HepG2 (cell line): ENCODE data around the gene TSPAN18. TPM values are rescaled to one million over a fixed set of nuclear protein-coding genes. Genes with fewer than 3 reads are reported as not detected.

Experiments used
- ATAC-seq: fragments of 200-7000 bp; cut with Tn5 transposase; 3 replicates; pipeline ENCODE4 v1.9.1; 2020; ENCODE audit warnings: mild to moderate bottlenecking, moderate library complexity
- BruUV-seq: library from RNA; stranded (reverse); fragments of 400-500 nt; replicated peaks from 2 replicates; lab custom pipeline; 2021; lab: Mats Ljungman, UMichigan
- CTCF ChIA-PET: fragments of 300-600 bp; formaldehyde crosslinking; extraction: SDS; loops from one replicate; lab custom pipeline; 2021; ENCODE audit warnings: low total read pairs, inconsistent platforms, low intra/inter-chr PET ratio; lab: Yijun Ruan, JAX
- POLR2A ChIA-PET: fragments of 350-600 bp; sonication (Branson Sonifier 250); formaldehyde crosslinking; loops from one replicate; lab custom pipeline; 2020; ENCODE audit warnings: antibody characterized with exemption, inconsistent platforms; lab: Yijun Ruan, JAX
- DNase-seq: peaks from one replicate; pipeline ENCODE4 v3.0.0-alpha.2; 2015; ENCODE audit warnings: low spot score
- FAIRE-seq: peaks from 3 replicates; lab custom pipeline; 2011; peaks lifted over from hg19 to GRCh38; lab: Jason Lieb, UNC
- H2AFZ ChIP-seq: one replicate; pipeline ENCODE4 v1.6.1; 2011; ENCODE audit warnings: low read length, inconsistent platforms
- H3K27ac ChIP-seq: fragments of 300-600 bp; 3 replicates; pipeline ENCODE4 v1.8.0; 2011; ENCODE audit warnings: mixed run types, mild to moderate bottlenecking, mixed read lengths, low read length, inconsistent platforms; ENCODE audit not compliant: insufficient read depth; ENCODE audit errors: extremely low read length
- H3K27me3 ChIP-seq, 2 experiments: fragments of 200-600 bp in 1 of 2; 2 replicates in 1 of 2; 3 replicates in 1 of 2; pipeline versions ENCODE4 v1.6.0 to v1.8.0; 2011; ENCODE audit warnings: low read length in 2 of 2, mild to moderate bottlenecking in 2 of 2, moderate library complexity in 2 of 2, inconsistent platforms in 1 of 2; ENCODE audit not compliant: insufficient read depth in 2 of 2, control insufficient read depth in 1 of 2
- H3K36me3 ChIP-seq, 2 experiments: fragments of 200-600 bp in 1 of 2; replicated peaks in 1 of 2; 2 replicates in 1 of 2; 3 replicates in 1 of 2; pipeline versions ENCODE4 v1.5.1 to v1.8.0; 2011; ENCODE audit warnings: low read length in 2 of 2, inconsistent platforms in 1 of 2; ENCODE audit not compliant: insufficient read depth in 2 of 2, control insufficient read depth in 1 of 2
- H3K4me1 ChIP-seq: 2 replicates; pipeline ENCODE4 v1.5.1; 2012; ENCODE audit warnings: low read length, inconsistent platforms; ENCODE audit not compliant: insufficient read depth
- H3K4me2 ChIP-seq: 2 replicates; pipeline ENCODE4 v1.6.0; 2011; ENCODE audit warnings: low read depth, low read length, inconsistent platforms
- H3K4me3 ChIP-seq, 3 experiments: fragments of 200-600 bp in 1 of 3; sonication (generic), shearing (Covaris generic) in 1 of 3; replicated peaks in 1 of 3; 2 replicates each; pipeline ENCODE4 v1.5.1; 2011 to 2016; ENCODE audit warnings: low read length in 3 of 3, inconsistent platforms in 2 of 3, low read depth in 2 of 3, mild to moderate bottlenecking in 2 of 3, control low read depth in 1 of 3, mixed read lengths in 1 of 3; ENCODE audit not compliant: insufficient read depth in 1 of 3
- H3K79me2 ChIP-seq: one replicate; pipeline ENCODE4 v1.6.1; 2011; ENCODE audit warnings: low read length, inconsistent platforms; ENCODE audit not compliant: insufficient read depth
- H3K9ac ChIP-seq: 2 replicates; pipeline ENCODE4 v1.6.0; 2011; ENCODE audit warnings: mild to moderate bottlenecking, low read depth, low read length, inconsistent platforms; ENCODE audit not compliant: insufficient read depth
- H3K9me3 ChIP-seq: 2 replicates; pipeline ENCODE4 v1.5.1; 2012; ENCODE audit warnings: mild to moderate bottlenecking, low read length
- H4K20me1 ChIP-seq: 2 replicates; pipeline ENCODE4 v1.6.0; 2011; ENCODE audit warnings: inconsistent platforms, mild to moderate bottlenecking, low read length, moderate library complexity; ENCODE audit not compliant: insufficient read depth
- KAT7 ChIP-seq: IDR thresholded peaks from 2 replicates; pipeline ENCODE4 v1.6.1; 2018; ENCODE audit warnings: borderline replicate concordance, missing compliant biosample characterization
- MAF1 ChIP-seq: sonication (generic); formaldehyde crosslinking; IDR thresholded peaks from 2 replicates; pipeline ENCODE4 v1.5.0; 2020; ENCODE audit warnings: missing genetic modification reagents, borderline replicate concordance
- MYC ChIP-seq: sonication (generic); formaldehyde crosslinking; IDR thresholded peaks from 2 replicates; pipeline ENCODE4 v1.9.0; 2021; ENCODE audit warnings: missing genetic modification reagents, borderline replicate concordance
- ZBTB7A ChIP-seq: sonication (generic); formaldehyde crosslinking; IDR thresholded peaks from 2 replicates; pipeline ENCODE4 v1.8.0; 2022; ENCODE audit warnings: mild to moderate bottlenecking, missing genetic modification reagents
- ZNF326 ChIP-seq: sonication (generic); formaldehyde crosslinking; IDR thresholded peaks from 2 replicates; pipeline ENCODE4 v1.4.0; 2020; ENCODE audit warnings: missing genetic modification reagents, borderline replicate concordance
- ZNF629 ChIP-seq: sonication (generic); formaldehyde crosslinking; conservative IDR thresholded peaks from 2 replicates; pipeline ENCODE4 v1.5.0; 2020; ENCODE audit warnings: missing genetic modification reagents
- ZNF747 ChIP-seq: sonication (generic); formaldehyde crosslinking; IDR thresholded peaks from 2 replicates; pipeline ENCODE4 v1.8.1; 2023; ENCODE audit warnings: missing genetic modification reagents, mild to moderate bottlenecking, borderline replicate concordance
- ZNF788 ChIP-seq: sonication (generic); formaldehyde crosslinking; IDR thresholded peaks from 2 replicates; pipeline ENCODE4 v1.5.0; 2020; ENCODE audit warnings: mild to moderate bottlenecking, missing genetic modification reagents, borderline replicate concordance
- ZSCAN20 ChIP-seq: sonication (generic); formaldehyde crosslinking; IDR thresholded peaks from 2 replicates; pipeline ENCODE4 v1.4.0; 2020; ENCODE audit warnings: missing genetic modification reagents, mild to moderate bottlenecking, borderline replicate concordance
- WGBS: methylation state at CpG from one replicate; pipeline ENCODE4 v1.1.6; 2017; ENCODE audit warnings: low lambda C conversion rate; 5-methylcytosine and 5-hydroxymethylcytosine counted together
- in situ Hi-C: cut with HindIII; loops from 2 replicates; pipeline ENCODE4 v1.10.0; 2017; ENCODE audit warnings: low pct_unique_long_range_greater_than_20kb; ENCODE audit not compliant: extremely low pct_ligation_motif_present
- intact Hi-C: fragments of 100-400 bp; cut with micrococcal nuclease; formaldehyde crosslinking; loops from one replicate; pipeline ENCODE4 v1.10.0; 2022; ENCODE audit not compliant: unreplicated experiment
- polyA plus RNA-seq, 8 experiments: library from polyadenylated mRNA; depleted of rRNA in 3 of 8; stranded (reverse) in 7 of 8; unstranded in 1 of 8; fragments of >200 nt; fragmentation: Illumina TruSeq in 4 of 8; extraction: Trizol in 4 of 8; gene quantifications; 2 replicates each; pipeline versions ENCODE4 v1.2.1 to v1.2.3, GENCODE V29; 2011 to 2016; ENCODE audit warnings: low read depth in 4 of 8, missing spikeins in 1 of 8, mixed read lengths in 1 of 8; ENCODE audit not compliant: insufficient read depth in 1 of 8
- total RNA-seq, 5 experiments: library from RNA; depleted of rRNA; stranded (reverse); fragments of >200 nt; fragmentation: Illumina TruSeq; extraction: Trizol; gene quantifications; 2 replicates each; pipeline ENCODE4 v1.2.3, GENCODE V29; 2016; ENCODE audit warnings: low read depth in 1 of 5
- TF ChIP-seq, protein P1 (sequence below): sonication (generic); formaldehyde crosslinking; conservative IDR thresholded peaks from 2 replicates; pipeline ENCODE4 v1.4.0; 2020; ENCODE audit warnings: missing genetic modification reagents
- TF ChIP-seq, protein P2 (sequence below): sonication (generic); formaldehyde crosslinking; IDR thresholded peaks from 2 replicates; pipeline ENCODE4 v1.4.0; 2020; ENCODE audit warnings: mild to moderate bottlenecking, low read depth, missing genetic modification reagents

The TSPAN18 gene
- total and polyA plus RNA-seq, 2 of the 13 experiments (the other 11 are each of a cell fraction or from before 2014, with no cell fraction given): not detected

DNA sequence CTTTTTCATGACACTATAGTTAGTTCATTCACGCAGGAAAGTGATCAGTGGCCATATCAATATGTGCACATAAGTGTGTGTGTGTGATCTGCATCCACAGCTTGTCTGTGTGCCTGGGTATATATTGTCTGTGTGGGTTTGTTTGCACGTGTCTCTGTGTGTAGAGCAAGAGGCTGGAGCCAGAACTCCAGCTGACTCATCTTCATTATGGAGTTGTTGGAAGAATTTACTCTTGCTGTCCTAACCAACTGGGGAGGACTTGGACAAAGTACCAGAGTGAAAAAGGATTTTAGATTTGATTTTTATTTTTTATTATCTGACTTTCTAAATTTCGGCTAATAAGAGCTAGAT, 160.0 kb downstream of the TSPAN18 start:
- no peaks in the 10 kb centered on the region for H4K20me1 ChIP-seq
- TF ChIP-seq ZBTB7A (CRISPR knock-in tag) (no peak), ZSCAN20 (CRISPR knock-in tag) (no peak), ZNF326 (CRISPR knock-in tag) (no peak), ZNF629 (CRISPR knock-in tag) (no peak), MYC (CRISPR knock-in tag) (no peak), KAT7 (CRISPR knock-in tag) (no peak), ZNF747 (CRISPR knock-in tag) (no peak), MAF1 (CRISPR knock-in tag) (no peak), ZNF788 (CRISPR knock-in tag) (no peak)
- TF ChIP-seq, protein P1, sequence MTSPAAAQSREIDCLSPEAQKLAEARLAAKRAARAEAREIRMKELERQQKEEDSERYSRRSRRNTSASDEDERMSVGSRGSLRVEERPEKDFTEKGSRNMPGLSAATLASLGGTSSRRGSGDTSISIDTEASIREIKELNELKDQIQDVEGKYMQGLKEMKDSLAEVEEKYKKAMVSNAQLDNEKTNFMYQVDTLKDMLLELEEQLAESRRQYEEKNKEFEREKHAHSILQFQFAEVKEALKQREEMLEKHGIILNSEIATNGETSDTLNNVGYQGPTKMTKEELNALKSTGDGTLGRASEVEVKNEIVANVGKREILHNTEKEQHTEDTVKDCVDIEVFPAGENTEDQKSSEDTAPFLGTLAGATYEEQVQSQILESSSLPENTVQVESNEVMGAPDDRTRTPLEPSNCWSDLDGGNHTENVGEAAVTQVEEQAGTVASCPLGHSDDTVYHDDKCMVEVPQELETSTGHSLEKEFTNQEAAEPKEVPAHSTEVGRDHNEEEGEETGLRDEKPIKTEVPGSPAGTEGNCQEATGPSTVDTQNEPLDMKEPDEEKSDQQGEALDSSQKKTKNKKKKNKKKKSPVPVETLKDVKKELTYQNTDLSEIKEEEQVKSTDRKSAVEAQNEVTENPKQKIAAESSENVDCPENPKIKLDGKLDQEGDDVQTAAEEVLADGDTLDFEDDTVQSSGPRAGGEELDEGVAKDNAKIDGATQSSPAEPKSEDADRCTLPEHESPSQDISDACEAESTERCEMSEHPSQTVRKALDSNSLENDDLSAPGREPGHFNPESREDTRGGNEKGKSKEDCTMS (CRISPR knock-in tag): no peak
- TF ChIP-seq, protein P2, sequence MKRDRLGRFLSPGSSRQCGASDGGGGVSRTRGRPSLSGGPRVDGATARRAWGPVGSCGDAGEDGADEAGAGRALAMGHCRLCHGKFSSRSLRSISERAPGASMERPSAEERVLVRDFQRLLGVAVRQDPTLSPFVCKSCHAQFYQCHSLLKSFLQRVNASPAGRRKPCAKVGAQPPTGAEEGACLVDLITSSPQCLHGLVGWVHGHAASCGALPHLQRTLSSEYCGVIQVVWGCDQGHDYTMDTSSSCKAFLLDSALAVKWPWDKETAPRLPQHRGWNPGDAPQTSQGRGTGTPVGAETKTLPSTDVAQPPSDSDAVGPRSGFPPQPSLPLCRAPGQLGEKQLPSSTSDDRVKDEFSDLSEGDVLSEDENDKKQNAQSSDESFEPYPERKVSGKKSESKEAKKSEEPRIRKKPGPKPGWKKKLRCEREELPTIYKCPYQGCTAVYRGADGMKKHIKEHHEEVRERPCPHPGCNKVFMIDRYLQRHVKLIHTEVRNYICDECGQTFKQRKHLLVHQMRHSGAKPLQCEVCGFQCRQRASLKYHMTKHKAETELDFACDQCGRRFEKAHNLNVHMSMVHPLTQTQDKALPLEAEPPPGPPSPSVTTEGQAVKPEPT: no peak
- FAIRE-seq: no peak
- peaks cover 3 to 4% of the 10 kb centered on the region in 2 experiments; a peak in 1 of 5 replicates for H3K27me3 ChIP-seq
- DNase-seq: no peak
- no peaks in the 10 kb centered on the region for H3K9me3 ChIP-seq
- no peaks in the 10 kb centered on the region for H3K4me1 ChIP-seq
- ChIA-PET CTCF (no interaction called here), POLR2A (no interaction called here)
- intact Hi-C loops: no loop called here
- BruUV-seq: no TSS peak
- H3K9ac ChIP-seq: no peak overlapping the region
- no peak for ATAC-seq
- no peaks in the 10 kb centered on the region for H3K79me2 ChIP-seq
- no peak overlapping the region for H3K27ac ChIP-seq
- no peak overlapping the region for H2AFZ ChIP-seq
- H3K36me3 ChIP-seq: no peaks in the 10 kb centered on the region
- H3K4me2 ChIP-seq: no peak overlapping the region
- H3K4me3 ChIP-seq: no peak overlapping the region
- in situ Hi-C loops: loop anchor here (25.0 kb wide), 1 partner anchor 574 kb away; the partner anchor contains the start of gene ALX4
- WGBS: 7% methylated on average over 3 of the region's 3 CpGs
